H1 (cell line): ENCODE results near the gene CDC73. TPM values are rescaled to one million over a fixed set of nuclear protein-coding genes. Genes with fewer than 3 reads are reported as not detected.

ENCODE experiments used
- BACH1 ChIP-seq: IDR thresholded peaks from 2 replicates; pipeline ENCODE4 v1.6.1; 2012; ENCODE audit warnings: low read length, improper control_type of control experiment
- RNF2 ChIP-seq: fragments of 200-900, 300-1000 bp; sonication (generic); IDR thresholded peaks from 2 replicates; pipeline ENCODE4 v1.7.1; 2016; ENCODE audit warnings: borderline replicate concordance, low read depth, mild to moderate bottlenecking, antibody characterized with exemption, low read length; ENCODE audit not compliant: poor library complexity, severe bottlenecking; ENCODE audit errors: missing control alignments
- polyA plus RNA-seq, 7 experiments: library from polyadenylated mRNA; depleted of rRNA in 3 of 7; stranded (reverse) in 5 of 7; unstranded in 2 of 7; fragments of >200 nt in 5 of 7; fragments of 200-250 nt in 2 of 7; gene quantifications; 1 replicate in 5 of 7; 2 replicates in 1 of 7; 4 replicates in 1 of 7; pipeline versions ENCODE4 v1.2.1 to v1.2.3, GENCODE V29; 2011 to 2013; ENCODE audit warnings: missing spikeins in 2 of 7, mixed read lengths in 2 of 7
- total RNA-seq: library from RNA; stranded (reverse); fragmentation: NEBNext Ultra II Directional; extraction: Animal tissue kit (Norgen Biotek cat#: 25700); gene quantifications from 2 replicates; pipeline ENCODE4 v1.2.1, GENCODE V29; 2021
- TF ChIP-seq, protein P1 (sequence below): IDR thresholded peaks from 2 replicates; pipeline ENCODE4 v1.6.1; 2012; ENCODE audit warnings: low read length, inconsistent platforms

CDC73 gene
- total and polyA plus RNA-seq, 2 of the 8 experiments (the other 6 are each of a cell fraction or from before 2014, with no cell fraction given), result 9.8 to 64.0 TPM

DNA sequence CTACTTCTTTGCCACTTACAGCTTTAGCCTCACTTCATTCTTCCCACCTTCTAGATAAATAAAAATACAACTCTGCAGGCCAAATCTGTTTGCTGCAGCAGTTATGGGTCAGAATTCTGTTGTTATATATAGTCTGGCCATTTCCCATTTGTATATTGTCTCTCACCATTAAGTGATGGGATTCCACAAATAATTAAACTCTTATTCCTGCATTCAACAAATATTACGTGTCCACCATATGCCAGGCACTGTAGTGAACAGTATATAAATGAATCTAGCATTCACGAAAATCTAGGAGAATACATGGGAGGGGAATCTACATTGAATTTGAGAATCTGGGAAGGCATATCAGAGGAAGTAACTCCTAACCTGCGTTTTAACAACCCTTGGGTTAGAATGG, 11.0 kb upstream of the CDC73 start (continued):
- TF ChIP-seq RNF2 (no peak), BACH1 (no peak)
- TF ChIP-seq, protein P1, sequence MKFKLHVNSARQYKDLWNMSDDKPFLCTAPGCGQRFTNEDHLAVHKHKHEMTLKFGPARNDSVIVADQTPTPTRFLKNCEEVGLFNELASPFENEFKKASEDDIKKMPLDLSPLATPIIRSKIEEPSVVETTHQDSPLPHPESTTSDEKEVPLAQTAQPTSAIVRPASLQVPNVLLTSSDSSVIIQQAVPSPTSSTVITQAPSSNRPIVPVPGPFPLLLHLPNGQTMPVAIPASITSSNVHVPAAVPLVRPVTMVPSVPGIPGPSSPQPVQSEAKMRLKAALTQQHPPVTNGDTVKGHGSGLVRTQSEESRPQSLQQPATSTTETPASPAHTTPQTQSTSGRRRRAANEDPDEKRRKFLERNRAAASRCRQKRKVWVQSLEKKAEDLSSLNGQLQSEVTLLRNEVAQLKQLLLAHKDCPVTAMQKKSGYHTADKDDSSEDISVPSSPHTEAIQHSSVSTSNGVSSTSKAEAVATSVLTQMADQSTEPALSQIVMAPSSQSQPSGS, result no peak
